ENCODE results near the gene HS6ST2.

DNA sequence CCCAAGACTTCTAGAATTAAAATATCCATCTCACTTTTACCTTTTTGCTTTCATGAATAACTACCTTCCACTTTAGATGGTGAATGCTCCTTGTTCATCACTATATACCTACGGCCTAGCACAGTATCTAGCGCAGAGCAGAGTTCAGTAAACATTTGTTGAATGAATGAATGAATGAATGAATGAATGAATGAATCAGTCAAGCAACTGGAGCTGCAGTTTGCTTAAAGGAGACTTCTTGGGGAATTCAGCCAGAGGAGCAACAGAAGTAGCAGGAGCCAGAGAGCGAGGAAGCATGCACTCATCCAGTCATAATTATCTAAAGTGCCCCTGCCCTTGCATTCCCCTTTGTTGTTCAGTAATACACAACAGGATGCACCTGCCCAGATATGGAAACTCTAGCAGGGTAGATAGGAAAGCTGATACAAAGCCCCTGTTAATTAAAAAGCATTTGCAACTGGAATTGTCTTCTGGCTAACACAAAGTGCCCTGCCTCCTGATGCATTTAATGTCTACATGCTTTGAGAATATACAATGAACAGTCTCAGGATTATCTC lies 366.6 kb downstream of the HS6ST2 start:
- TF ChIP-seq, protein P1, sequence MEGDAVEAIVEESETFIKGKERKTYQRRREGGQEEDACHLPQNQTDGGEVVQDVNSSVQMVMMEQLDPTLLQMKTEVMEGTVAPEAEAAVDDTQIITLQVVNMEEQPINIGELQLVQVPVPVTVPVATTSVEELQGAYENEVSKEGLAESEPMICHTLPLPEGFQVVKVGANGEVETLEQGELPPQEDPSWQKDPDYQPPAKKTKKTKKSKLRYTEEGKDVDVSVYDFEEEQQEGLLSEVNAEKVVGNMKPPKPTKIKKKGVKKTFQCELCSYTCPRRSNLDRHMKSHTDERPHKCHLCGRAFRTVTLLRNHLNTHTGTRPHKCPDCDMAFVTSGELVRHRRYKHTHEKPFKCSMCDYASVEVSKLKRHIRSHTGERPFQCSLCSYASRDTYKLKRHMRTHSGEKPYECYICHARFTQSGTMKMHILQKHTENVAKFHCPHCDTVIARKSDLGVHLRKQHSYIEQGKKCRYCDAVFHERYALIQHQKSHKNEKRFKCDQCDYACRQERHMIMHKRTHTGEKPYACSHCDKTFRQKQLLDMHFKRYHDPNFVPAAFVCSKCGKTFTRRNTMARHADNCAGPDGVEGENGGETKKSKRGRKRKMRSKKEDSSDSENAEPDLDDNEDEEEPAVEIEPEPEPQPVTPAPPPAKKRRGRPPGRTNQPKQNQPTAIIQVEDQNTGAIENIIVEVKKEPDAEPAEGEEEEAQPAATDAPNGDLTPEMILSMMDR (IDR thresholded peaks at IDR 0.05): no peak
- TF ChIP-seq POLR2A (IDR thresholded peaks at IDR 0.05): no peak
